ENCODE data around the gene HIBADH. TPM values are rescaled to one million over a fixed set of nuclear protein-coding genes. Genes with fewer than 3 reads are reported as not detected.
A peak's percentile ranks its signal among the peaks of the same experiment; 100 is the strongest.
"Not testable (repeated sequence)": the region's sequence is repeated elsewhere in the genome, so short reads cannot be mapped to it uniquely, and the experiment has no call there.

The HIBADH gene
- total RNA-seq, 1 donor from 2014 or later = 25.3 TPM

- no peak for DNase-seq (ENCODE audit: low spot score, unreplicated experiment)
- Mint-ChIP-seq H3K36me3 (ENCODE audit: insufficient read depth) (peaks cover 26% of the 10 kb centered on the region), H3K27me3 (no peaks in the 10 kb centered on the region), H3K27ac (no peak overlapping the region), H3K4me1 (ENCODE audit: low read depth) (peaks cover 19% of the 10 kb centered on the region), H3K4me3 (ENCODE audit: low read depth) (no peak overlapping the region), H3K9me3 (ENCODE audit: low read depth) (peaks cover 9% of the 10 kb centered on the region)
- TF ChIP-seq CTCF (IDR thresholded peaks at IDR 0.05; ENCODE audit: unreplicated experiment) = no peak
Measured at GRCh38 chr7:27639851-27640250, 22.8 kb downstream of the HIBADH start.

DNA sequence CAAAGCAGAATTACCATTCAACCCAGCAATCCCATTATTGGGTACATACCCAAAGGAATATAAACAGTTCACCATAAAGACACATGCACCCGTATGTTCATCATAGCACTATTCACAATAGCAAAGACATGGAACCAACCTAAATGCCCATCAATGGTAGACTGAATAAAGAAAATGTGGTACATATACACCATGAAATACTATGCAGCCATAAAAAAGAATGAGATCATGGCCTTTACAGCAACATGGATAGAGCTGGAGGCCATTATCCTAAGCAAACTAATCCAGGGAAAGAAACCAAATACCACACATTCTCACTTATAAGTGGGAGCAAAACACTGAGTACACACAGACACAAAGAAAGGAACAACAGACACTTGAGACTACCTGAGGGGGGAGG lies 23.6 kb downstream of the HIBADH start:
- peaks cover 23% of the 10 kb centered on the region for H3K36me3 Mint-ChIP-seq (ENCODE audit: insufficient read depth)
- not testable (repeated sequence) for H3K27ac Mint-ChIP-seq; H3K9me3 Mint-ChIP-seq (ENCODE audit: low read depth); H3K4me3 Mint-ChIP-seq (ENCODE audit: low read depth); H3K27me3 Mint-ChIP-seq; DNase-seq (ENCODE audit: low spot score, unreplicated experiment)
- peaks cover 19% of the 10 kb centered on the region for H3K4me1 Mint-ChIP-seq (ENCODE audit: low read depth)

- no peak for TF ChIP-seq CTCF (IDR thresholded peaks at IDR 0.05; ENCODE audit: unreplicated experiment)
- Mint-ChIP-seq H3K9me3 (ENCODE audit: low read depth) (peaks cover 9% of the 10 kb centered on the region), H3K27me3 (no peaks in the 10 kb centered on the region), H3K4me3 (ENCODE audit: low read depth) (no peak overlapping the region), H3K36me3 (ENCODE audit: insufficient read depth) (peaks cover 16% of the 10 kb centered on the region), H3K4me1 (ENCODE audit: low read depth) (peaks cover 19% of the 10 kb centered on the region), H3K27ac (peak overlapping the region; percentile 71)
- DNase-seq (ENCODE audit: low spot score, unreplicated experiment) = no peak
Measured at GRCh38 chr7:27636326-27637006, 26.2 kb downstream of the HIBADH start.

- peaks cover 14% of the 10 kb centered on the region for H3K36me3 Mint-ChIP-seq (ENCODE audit: insufficient read depth)
- no peak overlapping the region for H3K27ac Mint-ChIP-seq
- H3K4me3 Mint-ChIP-seq (ENCODE audit: low read depth) = no peak overlapping the region
- no peak for TF ChIP-seq CTCF (IDR thresholded peaks at IDR 0.05; ENCODE audit: unreplicated experiment)
- peaks cover 9% of the 10 kb centered on the region for H3K9me3 Mint-ChIP-seq (ENCODE audit: low read depth)
- no peak for DNase-seq (ENCODE audit: low spot score, unreplicated experiment)
- H3K27me3 Mint-ChIP-seq = no peaks in the 10 kb centered on the region
- peaks cover 15% of the 10 kb centered on the region for H3K4me1 Mint-ChIP-seq (ENCODE audit: low read depth)
Measured at GRCh38 chr7:27635728-27636127, 27.0 kb downstream of the HIBADH start.

DNA sequence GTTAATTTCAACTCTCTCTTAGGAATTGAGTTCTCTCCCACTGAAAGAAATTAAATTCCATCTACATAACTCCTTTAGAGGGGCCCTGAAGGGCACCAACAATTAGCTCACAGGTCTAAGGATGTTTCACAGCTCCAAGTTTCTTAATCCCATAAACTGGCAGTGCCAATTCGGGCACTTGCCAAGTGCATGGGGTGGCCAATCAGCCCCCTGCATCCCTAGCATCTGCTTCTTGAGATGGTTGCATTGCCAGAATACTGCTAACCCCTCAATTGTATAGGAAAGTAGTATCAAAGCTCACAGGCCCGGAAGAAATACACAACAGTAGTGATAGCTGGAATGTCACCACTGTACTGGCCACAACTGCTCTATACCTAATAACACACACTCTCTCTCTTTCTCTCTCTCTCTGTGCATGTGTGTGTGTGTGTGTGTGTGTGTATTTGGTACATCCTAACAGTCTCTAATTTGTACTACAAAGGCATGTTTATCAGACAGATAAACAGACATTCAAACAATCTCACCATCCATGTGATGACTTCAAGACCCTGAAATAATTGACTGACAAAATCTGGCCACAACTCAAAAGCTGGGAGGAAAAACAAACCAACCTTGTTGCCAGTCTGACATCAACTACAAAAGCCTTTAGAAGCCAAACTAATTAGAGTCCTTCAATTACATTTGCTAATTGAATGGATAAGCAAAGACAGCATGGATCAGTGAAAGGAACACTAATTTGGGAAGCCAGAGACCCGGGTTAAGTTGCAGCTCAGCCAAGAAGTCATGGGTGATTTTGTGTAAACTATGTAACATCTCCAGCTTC lies 27.8 kb downstream of the HIBADH start:
- peaks cover 15% of the 10 kb centered on the region for H3K4me1 Mint-ChIP-seq (ENCODE audit: low read depth)
- DNase-seq (ENCODE audit: low spot score, unreplicated experiment) = no peak

More for the DNA sequence above, 27.8 kb downstream of the HIBADH start:
- H3K36me3 Mint-ChIP-seq (ENCODE audit: insufficient read depth) = peaks cover 13% of the 10 kb centered on the region
- H3K9me3 Mint-ChIP-seq (ENCODE audit: low read depth) = peaks cover 9% of the 10 kb centered on the region
- TF ChIP-seq CTCF (IDR thresholded peaks at IDR 0.05; ENCODE audit: unreplicated experiment) = no peak
- no peak overlapping the region for H3K4me3 Mint-ChIP-seq (ENCODE audit: low read depth)
- H3K27ac Mint-ChIP-seq = no peak overlapping the region
- no peaks in the 10 kb centered on the region for H3K27me3 Mint-ChIP-seq

Data from progenitor cell of endocrine pancreas (in vitro differentiated cells).